GM18873 (cell line): ENCODE measurements around the gene RBP2.

Experiments
- ATAC-seq: cut with Tn5 transposase; IDR thresholded peaks from one replicate; pipeline ENCODE4 v1.9.1; 2021; ENCODE audit warnings: mild to moderate bottlenecking, moderate library complexity, moderate number of reproducible peaks; ENCODE audit not compliant: unreplicated experiment, low FRiP score

RBP2 gene

DNA sequence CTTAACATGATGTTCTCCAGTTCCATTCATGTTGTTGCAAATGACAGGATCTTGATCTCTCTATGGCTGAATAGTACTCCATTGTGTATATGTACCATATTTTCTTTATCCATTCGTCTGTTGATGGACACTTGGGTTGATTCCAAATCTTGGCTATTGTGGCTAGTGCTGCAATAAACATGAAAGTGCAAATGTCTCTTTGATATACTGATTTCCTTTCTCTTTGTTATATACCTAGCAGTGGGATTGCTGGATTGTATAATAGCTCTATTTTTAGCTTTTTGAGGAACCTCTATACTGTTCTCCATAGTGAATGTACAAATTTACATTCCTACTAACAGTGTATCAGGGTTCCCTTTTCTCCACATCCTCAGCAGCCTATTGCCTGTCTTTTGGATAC lies 5.9 kb upstream of the RBP2 start:
- no peak for ATAC-seq

DNA sequence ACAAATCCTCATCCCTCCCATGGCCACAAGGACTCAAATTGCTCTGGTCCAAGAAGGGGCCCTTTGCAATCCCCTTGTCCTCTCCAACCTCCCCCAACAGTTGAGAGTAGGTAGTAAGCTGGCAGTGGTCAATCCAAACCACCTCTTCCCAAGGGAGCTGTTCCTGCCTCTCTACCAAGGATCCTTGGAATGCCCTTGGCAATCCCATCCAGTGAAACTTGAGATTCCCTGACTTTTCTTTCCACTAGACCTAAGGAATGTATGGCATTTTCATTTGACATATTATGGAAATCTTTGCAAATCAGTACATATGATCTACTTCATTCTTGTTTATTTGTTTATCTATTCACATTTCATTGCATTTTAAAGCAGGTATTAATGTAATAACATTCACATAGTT lies 4.8 kb upstream of the RBP2 start:
- ATAC-seq: no peak

DNA sequence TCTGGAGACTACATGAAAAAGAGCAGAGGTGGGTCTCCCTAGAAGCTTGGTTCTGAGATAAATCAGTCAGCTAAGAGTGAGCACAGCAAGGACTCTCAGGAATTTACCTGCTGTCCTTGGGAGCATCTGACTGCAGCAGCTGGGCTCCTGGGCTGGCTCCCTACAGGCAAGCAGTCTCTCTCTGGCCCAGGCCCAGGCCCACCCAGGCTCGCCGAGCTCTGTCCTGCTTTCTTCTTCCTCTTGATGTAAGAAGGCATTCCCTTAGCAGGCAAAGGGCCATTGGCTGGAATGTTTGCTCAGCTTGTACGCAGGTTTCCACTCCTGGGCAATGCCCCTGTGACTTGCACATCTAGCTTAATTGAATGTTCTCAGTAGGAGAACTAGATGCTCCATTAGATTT lies 4.3 kb upstream of the RBP2 start:
- no peak for ATAC-seq

DNA sequence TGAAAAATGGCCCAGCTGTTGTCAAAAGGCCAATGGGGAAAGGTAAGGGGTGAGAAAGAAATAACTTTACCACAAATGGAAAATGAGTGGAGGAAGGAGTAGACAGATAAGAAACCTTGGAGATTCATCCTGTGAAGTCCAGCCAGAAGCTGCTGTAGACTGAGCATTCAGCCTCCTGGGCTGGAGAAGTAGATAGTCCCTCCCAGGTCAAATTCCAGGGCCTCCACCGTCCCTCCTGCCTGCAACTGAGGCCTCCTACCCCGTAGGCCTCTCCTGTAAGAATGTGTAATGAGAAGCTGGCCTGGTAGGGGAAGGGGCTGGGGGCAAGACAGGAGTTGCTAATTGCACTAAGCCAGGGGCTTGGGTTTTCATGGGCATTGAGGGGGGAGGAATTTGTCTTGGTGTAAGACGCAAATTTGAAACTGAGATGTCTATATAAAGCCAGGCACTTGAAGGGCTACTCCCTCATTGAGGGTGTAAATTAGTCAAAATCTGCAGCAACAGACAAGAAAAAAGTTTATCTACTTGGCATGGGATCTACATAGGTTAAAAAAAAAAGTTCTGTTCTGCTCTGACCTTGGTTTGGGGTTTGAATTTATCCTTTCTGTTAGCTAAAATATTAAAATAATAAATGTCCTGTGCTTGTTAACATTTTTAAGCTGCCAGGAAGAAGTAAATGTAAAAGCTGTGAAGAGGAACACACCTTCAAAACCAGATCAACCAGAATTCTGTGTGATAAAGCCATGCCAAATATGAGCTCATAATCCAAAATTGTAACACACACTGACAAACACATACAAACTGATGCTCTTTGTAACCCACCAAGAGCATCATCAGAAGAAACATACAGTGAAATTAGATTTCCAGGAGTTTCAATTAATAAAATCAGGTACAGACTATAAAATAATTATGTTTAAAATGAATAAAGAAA lies 1.7 kb upstream of the RBP2 start:
- ATAC-seq: no peak

DNA sequence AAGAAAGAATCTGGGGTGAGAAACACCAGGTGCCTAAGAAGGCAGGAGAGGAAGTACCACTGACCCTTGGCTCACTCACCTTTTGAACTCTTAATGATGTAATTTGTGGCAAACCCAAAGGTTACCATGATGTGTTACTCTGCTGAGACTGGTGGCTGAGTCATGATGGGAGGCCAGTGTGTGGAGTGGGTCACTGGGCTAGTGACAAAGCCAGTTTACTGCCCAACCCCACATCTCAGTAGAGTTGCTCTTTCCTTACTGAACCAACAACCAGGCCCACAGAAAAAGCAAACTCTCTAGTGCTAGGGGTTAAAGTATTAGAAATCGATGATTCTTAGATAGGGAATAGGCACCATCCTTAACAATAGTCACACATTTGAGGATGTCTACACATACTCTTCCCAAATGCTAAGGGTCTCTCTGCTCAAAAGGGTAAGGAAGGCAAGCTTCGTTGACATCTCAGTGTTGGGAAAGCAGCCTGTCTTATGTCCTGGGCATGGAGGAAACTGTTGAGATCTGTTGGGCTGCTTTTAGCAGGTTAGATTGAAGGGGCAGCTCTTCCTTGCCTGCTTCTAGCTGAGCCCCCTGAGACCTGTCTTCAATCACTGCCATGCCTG lies 3.1 kb downstream of the RBP2 start:
- ATAC-seq: no peak

DNA sequence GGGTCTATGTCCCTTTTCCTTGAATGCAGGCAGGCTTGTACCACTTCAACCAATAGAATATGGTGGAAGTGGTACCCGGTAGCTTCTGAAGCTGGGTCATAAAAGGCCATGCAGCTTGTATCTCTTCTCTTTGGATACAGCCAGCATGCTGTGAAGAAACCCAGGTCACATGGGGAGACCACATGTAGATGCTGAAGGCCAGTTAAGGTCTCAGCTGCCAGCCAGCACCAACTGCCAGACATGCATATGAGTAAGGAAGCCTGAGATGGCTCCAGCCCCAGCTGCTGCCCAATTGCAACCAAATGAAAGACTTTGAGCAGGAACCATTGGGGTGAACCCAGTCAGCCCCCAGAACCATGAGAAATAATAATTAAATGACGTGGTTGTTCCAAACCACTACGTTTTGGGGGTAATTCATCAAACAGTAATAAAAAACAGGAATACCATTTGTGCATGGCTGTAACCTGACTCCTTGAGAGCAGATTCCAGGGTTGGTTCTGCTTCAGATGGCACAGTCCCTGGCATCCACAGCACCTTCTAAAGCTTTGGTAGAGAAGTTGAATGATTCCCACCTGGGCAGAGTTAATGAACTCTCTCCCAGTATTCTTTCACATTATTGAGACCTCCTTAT lies 3.8 kb downstream of the RBP2 start:
- ATAC-seq: no peak

DNA sequence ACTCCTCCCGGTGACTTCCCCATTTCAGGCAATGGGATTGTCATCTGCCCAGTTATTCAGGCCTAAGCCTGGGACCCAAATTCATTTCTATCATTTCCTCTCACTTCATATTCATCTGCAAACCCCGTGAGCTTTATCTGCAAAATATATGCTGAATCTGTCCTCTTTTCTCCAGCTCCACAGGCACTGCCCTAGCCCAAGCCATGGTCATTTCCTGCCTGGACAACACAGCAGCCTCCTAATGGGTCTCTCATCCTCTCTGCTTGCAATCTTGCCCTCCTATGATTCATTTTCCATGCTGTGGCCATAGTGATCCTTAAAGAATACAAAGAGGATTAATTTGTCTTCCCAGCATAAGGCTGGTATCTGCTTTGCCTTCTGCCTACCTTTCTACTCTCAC lies 6.1 kb downstream of the RBP2 start:
- ATAC-seq: no peak

DNA sequence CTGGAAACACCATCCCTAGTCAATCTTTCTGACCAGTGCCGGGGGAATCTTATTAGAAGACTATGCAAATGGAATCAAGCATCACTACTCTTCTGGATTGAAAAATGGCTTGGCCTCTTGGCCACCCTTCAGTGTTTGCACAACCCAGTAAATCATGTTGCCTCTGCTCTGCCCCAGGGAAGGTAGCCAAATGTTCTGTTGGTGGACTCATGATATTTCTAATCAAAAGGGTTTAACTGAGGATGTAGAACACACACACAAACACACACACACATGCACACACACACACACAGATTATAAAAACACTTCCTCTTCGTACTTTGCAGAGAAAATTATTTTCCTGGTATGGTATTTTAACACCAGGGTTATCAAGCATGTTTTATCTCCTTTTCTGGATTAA lies 7.9 kb downstream of the RBP2 start:
- no peak for ATAC-seq

DNA sequence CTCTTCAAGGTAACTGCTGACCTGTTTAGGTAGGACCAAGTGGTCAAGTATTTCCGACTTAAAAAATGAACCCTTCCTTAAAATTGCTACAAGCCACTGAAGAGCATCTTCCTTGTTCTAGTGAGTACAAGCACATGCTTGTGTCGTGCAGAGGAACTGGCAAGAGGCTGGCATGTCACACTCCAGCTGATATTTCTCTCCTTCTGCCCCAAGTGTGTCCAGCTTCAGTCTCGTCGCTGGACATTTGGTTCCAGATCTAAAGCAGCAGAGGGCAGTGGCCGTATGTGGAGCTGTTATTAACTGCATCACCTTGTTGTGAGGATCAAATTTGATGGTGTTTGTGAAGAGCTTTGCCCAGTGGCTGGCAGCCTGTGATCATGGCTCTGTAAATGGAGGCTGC lies 10.0 kb downstream of the RBP2 start:
- ATAC-seq: no peak

DNA sequence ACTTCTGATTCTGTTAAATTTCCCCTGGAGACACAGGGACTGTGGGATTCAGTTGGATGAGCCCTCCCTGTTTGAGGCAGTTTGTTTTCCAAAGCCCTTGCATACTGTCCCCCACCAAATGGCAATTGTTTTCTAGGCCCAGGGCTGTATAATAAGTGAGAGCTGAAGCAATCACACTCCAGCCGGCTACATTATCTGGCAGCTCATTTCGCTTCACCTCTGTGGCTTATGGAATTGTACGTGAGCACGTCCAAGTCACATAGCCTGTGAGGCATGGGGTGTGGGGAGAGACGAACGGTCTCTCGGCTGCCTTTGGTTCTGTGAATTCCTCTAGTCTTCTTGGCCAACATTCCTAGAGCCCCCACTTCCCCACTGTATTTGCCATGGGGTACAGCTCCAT lies 10.7 kb downstream of the RBP2 start:
- ATAC-seq: no peak

DNA sequence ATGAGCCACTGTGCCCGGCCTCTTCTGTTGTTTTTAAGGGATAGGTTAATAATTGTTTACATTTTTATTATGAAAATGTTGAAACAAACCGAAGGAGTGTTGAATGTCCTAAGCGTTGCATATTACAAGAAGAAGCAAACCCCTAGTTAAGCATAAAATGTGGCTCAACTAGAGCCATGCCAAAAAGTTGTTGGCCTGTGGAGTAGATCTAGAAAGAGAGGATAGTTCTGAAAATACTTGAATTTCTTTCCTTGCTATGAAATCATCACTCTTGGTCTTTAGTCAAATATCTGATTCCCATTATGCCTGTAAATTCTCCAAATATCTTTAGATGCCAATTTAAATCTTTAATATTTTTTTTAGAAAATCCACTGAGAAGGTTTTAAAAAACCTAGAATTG lies 12.8 kb downstream of the RBP2 start:
- ATAC-seq: no peak

DNA sequence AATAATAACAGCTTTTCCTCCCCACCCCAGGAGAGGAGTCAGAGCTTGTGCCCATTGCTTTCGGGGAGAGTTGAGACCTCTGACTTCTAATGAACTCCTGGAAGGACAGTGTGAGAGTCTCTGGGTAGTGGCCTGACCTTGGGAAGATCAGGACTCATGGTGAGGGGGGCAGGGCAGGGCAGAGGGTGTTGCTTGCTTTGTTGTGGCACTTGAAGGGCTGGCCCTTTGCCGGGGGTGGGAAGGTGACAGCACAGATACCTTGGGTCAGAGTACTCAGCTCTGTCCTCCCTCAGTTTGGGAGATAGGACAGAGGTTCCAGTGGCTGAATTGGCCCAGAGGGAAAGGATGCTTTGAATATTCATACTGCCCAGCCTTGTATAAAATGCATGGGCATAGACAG lies 15.8 kb downstream of the RBP2 start:
- no peak for ATAC-seq

DNA sequence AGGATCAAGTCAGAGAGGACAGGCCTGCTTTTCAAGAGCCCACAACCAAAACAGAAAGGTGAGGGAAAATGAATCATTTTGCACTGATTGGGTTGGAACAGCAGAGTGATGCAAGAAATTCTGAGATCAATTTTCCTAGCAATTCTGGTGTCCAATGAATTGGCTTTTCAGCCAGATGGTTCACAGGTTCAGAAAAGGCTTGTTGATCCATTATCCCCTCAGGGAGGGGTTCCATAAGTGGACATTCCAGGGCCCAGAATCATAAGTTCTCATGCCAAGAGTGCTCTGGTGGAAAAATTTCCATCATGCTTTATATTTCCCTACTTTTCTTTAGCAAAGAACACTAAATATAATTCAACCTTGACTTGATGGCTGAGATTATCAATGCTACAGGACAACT lies 16.2 kb downstream of the RBP2 start:
- no peak for ATAC-seq

DNA sequence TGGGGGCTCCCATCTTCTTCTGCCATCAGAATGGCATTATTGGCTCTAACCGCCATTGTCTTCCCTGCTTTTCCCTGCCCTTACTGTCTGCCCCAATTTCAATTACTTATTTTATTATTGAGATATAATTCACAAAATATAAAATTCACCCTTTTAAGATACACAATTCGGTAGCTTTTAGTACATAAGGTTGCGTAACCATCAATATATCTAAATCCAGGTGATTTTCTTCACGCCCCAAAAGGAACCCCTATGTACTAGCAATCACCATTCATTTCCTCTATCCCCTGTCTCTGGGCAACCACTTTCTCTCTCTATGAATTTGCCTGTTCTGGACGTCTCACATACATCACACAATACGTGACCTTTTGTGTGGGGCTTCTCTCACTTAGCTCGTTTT lies 18.0 kb downstream of the RBP2 start:
- ATAC-seq: no peak

DNA sequence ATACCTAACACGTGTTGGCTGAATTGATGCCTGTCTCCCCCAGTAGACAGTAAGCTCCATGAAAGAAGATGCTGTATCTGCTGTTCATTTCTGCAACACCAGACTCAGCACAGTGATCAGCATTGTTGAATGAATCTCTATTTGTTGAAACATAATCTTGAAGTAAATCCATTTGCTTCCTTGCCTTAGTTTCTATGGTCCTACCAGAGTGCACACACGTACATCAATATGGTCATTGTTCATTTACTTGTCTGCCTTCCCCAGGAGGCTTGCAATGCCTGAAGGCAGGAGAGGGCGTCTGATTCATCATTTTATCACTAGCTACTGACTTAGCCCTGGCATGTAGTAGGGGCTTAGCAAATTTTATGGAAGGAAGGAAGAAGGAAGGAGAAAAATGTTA lies 19.2 kb downstream of the RBP2 start:
- no peak for ATAC-seq

DNA sequence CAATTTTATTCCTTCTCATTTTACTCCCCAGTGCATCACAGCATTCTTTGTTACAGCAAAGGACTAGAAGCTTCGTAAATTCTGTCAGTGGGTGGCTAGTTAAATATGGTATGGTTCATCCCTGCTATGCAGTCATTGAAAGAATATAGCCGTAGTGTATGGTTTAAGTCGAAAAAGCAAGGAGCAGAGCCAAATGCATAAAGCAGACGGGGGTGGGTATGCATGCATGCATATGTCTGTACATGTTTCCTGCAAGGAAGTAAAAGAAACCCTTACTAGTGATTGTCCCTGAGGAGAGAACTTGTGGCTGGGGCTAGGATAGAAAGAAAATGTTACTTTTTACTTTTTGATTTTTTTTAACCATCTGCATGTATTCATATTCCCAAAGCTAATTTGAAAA lies 19.9 kb downstream of the RBP2 start:
- no peak for ATAC-seq

DNA sequence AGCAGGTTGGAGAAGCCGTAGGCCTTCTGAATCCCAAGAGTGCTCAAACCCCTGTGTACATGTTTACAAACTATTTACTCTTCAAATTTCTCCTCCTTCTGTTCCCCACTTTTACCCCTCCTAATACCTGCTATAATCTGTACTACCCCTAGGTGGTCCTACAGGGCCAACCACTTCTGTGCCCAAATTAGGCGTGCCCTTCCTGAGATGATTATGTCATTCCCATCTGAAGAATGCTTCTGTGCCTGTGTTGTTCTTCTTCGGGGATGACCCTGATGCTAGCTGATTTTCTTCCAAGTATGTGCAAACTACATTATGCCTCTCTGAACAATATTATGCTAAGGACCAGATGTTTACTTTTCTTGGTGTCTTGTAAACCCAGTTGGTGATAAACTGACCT lies 20.5 kb downstream of the RBP2 start:
- no peak for ATAC-seq

DNA sequence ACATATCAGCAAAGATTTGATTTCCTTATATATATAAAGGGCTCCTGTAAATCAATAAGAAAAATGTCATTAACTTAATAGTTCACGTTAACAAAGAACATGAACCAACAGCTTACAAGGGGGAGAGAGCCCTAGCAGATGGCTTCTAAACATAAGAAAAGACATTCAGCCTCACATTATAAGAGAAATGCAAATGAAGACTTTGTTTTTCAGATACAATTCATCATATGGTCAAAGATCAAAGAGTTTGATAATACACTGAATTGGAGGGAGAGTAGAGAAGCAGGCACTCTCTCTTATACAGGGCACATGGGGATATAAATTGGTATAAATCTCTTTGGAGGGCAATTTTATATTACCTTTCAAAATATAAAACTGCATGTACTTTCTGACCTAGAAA lies 21.1 kb downstream of the RBP2 start:
- no peak for ATAC-seq

DNA sequence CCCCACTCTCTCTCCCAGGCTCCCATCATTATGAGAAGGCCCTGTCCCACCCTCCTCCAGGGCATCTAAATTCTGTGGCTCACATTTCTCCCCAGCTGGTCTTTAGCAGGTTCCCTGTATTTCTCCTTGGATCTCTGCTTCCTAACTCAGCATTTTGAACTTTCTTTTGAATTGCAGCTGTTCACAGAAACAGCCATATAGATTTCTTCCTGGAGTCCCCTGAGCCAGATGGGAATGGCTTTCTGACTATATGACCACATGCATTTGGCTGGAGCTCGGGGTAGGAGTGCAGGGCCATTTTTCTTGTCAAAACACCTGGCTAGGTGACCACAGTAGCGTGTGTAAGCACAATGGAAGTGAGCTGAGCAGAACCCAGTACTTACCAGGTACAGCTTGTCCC lies 22.0 kb downstream of the RBP2 start:
- ATAC-seq: no peak

DNA sequence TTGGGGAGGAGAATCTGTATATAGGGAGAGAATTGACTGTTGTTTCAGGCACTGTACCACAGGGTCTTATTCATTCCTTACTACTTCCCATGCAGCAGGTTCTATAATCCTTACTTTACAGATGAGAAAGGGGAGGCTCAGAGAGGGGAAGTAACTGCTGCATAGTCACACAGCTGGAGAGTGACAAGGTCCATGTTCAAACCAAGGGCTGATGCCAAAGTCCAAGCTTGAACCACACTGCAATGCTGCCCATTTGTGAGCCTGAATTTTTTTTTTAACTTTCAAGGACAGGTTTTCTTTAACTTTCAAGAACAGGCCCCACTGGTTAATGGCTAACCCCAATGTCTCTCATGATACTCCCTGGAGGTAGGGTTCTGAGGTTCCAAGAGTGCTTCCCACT lies 26.2 kb downstream of the RBP2 start:
- ATAC-seq: no peak

DNA sequence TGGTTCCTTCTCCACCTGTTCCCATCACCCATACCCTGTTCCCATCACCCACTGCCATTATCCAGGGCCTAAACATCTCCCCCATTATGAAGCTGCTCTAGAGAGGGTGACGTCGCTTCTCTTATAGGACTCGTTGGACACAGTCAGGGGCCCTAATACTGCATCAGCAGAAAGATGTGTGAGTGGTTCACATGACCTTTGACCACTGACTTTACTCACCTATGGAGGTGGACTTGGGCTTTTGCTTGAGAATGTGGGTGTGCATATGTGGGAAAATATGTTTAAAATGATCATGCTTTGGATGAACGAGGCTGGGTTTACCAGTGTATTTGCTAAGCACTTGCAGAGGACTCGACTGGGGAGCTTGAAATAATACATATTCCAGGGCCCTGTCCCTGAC lies 26.8 kb downstream of the RBP2 start:
- no peak for ATAC-seq

DNA sequence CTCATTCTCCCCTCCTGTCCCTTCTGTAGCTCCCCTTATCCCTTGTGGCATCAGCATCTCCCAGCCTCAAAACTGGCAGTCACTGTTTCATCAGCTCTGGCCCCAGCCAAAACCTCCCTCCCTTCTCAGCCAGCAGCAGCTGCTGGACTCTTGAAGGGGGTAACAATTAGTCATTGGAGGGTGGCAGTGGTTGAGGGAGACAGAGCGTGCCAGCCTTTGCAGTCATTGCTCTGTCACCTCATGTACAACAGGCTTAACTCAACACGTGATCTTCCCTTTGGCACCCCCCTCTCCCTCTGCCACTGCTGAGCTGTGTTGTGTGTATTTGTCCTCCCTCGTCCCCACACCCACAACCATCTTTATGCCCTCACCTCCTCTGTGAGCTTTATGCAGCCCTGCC lies 28.2 kb downstream of the RBP2 start:
- ATAC-seq: no peak
